Stimulated activated CD4-positive, alpha-beta T cell treated with anti-CD3 and anti-CD28 coated beads, Interleukin-15, amount 100 ng/mL, for 24 hours (primary cell): ENCODE results near the gene DIDO1.
"Not testable (repeated sequence)": the region's sequence is repeated elsewhere in the genome, so short reads cannot be mapped to it uniquely, and the experiment has no call there.

Experiments
- DNase-seq: peaks from one replicate; pipeline ENCODE4 v3.0.0-alpha.2; 2020

DIDO1 gene

DNA sequence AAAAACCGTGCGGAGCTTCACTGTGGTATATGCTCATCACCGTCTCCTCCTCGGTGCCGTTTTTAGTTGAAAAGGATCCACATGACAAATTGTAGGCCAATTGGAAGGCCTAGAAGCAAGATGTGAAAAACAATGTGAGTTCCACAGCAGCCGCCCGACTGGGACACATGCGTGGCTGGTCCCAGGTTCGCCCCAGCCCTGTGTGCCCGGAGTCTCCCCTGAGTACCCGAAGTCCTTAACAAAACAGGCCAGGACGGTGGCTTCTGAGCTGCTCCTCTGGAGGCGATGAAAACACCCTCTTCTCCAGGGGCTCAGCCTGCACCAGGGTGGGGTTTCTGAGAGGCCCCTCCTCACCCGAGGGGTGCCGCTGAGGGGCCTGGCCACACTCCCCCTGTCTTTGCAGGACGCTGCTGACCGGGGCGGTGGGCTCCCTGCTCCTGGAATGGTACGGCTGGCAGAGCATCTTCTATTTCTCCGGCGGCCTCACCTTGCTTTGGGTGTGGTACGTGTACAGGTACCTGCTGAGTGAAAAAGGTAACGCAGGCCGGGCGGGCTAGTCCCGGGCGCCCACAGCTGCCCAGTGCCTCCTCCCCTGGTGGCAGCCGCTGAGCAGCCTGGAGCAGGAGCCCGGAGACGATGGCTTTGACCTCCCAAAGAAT lies 36.0 kb upstream of the DIDO1 start:
- no peak for DNase-seq

DNA sequence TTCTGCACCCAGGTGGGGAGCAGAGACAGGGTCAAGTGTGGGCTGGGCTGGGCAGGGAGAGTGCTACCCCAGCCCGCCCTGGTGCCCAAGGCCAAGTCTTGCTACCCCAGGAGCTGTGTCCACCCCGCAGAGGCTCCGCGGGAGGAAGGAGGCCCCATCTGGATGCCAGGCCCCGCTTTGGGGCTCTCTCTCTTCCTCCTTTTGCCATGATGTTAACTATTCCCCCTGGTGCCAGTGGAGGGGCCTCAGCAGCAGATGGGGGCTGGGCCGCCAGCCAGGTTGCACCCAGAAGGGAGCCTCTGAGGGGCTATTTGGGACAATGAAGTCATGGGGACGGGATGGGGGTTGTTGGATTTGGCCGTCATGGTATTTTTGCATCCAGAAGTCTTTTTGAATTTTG lies 35.5 kb upstream of the DIDO1 start:
- no peak for DNase-seq

DNA sequence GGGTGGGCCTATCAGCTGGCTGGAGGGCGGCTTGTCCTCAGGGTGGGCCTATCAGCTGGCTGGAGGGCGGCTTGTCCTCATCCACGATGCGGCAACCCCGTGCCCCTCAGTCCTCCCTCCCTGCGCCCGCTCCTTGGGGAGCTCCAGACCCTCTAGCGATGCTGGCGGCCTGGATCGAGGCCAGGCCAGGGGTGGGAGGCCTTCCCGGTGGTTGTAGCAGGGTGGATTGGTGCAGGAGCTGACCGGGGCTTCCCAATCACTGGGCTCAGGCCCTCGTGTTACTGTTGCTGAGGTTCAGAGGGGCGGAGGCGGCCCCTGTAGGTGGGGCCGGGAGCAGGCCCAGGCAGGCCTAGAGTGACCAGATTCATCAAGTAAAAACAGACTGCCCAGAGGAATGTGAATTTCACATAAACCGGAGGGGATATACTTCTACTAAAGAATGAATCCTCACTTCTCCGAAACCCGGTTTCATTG lies 35.0 kb upstream of the DIDO1 start:
- DNase-seq, result no peak

GRCh38 chr20:62960446-62961309 lies 34.4 kb upstream of the DIDO1 start:
- not testable (repeated sequence) for DNase-seq

DNA sequence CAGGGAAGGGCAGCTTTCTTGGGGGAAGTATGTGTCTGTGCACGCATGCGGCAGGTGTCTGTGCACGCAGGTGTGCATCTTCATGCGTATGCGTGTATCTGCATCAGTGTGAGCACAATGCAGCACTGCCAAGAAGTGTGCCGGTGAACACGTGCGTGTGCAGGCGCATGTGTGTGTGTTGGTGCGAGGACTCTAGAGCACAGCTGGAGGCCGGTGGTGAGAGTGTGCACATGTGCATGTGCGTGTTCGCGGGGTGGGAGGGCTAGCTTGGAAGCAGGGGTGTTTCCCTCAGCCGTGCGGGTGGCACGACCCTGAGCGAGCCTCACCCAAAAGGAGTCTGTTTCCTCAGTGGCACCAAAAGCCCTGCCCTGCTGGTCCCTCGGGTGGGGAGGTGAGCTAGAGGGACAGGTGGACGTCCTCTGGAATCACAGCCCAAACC lies 33.7 kb upstream of the DIDO1 start:
- DNase-seq, result no peak

GRCh38 chr20:62959101-62959971 lies 33.0 kb upstream of the DIDO1 start:
- DNase-seq, result no peak

DNA sequence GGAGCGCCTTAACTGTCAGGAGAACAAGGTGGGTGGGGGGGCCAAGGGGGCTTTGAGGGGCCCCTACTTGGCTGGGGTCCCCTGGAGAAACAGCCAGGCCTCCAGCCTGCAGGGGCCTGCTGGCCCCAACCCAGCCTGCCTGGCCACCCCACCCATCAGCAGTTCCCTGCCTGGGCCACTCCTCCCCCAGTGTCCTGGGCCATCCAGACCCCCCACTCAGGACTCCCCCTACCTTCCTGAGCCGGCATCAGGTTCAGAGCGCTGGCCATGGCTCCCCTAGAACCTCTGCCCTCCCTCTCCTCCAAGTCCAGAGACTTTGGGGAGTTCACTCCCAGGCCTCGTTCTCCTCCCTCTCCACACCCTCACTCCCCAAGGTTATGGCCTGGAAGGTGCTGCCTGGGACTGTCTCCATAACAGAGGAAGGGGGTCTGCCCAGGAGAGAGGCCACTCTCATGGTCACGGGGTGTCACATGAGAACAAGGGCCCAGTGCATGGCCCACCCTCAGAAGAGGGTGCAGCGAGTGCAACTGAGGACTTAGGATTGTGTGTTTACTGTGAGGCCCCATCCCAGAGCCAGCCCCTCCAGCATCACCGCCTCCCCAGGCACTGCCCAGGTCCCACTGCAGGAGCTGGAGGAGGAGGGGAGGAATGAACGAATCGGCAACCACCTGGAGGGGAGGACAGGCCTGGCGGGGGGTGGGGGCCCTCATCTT lies 32.2 kb upstream of the DIDO1 start:
- DNase-seq, result no peak

DNA sequence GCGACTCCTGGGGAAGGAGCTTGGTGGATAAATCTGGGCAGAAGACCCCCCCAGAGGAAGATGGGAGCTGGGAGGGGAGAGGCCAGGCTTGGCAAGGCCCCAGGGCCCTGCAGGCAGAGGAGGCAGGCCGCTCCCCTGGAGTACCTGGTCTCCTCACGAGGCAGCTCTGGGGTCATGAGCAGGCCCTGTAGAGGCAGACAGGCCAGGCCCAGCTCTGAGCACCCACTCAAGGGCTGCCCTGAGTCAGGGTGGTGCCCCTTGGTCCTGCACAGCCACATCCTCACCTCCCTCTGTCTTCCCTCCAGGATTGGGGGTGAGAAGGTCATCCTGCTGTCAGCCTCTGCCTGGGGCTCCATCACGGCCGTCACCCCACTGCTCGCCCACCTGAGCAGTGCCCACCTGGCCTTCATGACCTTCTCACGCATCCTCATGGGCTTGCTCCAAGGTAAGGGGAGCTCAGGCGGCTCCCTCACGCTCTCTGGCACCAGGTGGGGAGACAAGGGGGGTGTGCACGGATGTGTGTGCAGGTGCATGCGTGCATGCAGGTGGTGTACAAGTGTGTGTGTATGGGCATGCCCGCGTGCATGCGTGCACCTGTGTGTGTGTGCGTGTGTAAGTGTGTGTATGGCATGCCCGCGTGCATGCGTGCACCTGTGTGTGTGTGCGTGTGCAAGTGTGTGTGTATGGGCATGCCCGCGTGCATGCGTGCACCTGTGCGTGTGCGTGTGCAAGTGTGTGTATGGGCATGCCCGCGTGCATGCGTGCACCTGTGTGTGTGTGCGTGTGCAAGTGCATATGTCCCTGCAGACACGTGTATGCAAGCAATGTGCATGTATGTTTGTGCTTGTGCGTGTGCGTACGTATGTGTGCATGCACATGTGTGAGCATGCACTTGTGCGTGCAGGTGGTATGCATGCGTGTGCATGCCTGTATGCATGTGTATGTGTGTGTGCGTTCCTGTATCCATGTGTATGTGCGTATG lies 31.1 kb upstream of the DIDO1 start:
- no peak for DNase-seq

DNA sequence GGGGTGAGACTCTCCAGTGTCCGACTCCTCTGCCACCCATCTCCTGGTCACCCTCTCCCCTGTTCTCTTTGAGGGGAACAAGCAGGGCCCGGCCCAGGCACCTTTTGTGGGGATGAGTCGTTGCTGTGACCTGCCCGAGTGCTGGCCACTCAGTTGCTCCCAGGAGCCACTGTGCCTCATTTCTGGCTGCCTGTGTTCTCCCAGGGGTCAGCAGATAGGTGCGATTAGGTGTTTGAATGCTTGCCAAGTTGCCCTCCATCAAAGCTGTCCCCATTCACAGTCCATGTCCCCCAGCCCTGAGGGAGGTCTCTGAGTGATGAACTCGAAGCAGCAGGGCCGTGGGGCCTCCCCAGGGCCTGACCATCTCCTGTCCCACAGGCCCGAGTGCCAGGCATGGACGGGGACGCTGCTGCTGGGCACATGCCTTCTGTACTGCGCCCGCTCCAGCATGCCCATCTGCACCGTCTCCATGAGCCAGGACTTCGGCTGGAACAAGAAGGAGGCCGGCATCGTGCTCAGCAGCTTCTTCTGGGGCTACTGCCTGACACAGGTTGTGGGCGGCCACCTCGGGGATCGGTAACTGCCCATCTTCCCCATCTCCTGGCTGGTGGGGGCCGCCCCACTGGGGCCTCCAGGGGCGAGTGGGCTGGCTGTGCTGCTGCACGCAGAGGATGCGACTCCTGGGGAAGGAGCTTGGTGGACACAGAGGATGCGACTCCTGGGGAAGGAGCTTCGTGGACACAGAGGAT lies 30.3 kb upstream of the DIDO1 start:
- no peak for DNase-seq

DNA sequence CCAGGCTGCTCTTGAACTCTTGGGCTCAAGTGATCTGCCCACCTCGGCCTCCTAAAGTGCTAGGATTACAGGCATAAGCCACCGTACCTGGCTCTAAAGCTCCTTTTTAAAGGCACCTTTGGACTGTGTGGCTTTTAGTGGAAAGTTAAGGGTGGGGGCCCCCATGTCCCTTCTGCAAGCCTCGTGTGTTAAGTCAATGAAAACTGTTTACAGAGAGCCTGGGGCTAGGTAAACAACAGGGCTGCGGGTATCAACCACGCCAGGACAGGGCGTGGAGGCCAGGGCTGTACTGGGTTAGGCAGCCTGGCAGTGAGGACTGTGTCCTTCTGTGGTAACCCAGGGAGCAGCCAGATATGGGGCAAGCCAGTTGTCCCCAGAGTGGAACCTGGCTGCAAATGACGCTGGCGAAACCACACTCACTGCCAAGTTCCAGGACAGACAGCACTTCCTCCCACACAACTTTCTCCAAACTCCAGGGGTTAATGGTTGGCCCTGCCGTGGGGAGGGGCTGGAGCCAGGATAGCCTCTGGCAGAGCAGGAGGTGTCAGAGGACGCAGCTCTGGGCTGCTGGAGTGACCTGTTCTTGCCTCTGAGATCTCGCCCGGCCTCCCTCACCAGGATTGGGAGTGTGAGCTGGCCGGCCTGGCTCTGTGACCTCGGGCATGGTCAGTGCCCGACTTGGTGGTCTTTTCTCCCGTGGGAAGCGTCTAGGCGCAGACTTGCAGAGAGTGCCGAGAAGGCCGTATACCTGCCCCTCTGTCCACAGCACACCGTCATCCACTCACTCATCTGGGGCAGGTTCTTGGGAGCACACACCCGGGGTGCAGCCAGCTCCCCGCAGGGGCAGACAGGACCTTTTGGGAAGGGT lies 29.4 kb upstream of the DIDO1 start:
- DNase-seq, result no peak

DNA sequence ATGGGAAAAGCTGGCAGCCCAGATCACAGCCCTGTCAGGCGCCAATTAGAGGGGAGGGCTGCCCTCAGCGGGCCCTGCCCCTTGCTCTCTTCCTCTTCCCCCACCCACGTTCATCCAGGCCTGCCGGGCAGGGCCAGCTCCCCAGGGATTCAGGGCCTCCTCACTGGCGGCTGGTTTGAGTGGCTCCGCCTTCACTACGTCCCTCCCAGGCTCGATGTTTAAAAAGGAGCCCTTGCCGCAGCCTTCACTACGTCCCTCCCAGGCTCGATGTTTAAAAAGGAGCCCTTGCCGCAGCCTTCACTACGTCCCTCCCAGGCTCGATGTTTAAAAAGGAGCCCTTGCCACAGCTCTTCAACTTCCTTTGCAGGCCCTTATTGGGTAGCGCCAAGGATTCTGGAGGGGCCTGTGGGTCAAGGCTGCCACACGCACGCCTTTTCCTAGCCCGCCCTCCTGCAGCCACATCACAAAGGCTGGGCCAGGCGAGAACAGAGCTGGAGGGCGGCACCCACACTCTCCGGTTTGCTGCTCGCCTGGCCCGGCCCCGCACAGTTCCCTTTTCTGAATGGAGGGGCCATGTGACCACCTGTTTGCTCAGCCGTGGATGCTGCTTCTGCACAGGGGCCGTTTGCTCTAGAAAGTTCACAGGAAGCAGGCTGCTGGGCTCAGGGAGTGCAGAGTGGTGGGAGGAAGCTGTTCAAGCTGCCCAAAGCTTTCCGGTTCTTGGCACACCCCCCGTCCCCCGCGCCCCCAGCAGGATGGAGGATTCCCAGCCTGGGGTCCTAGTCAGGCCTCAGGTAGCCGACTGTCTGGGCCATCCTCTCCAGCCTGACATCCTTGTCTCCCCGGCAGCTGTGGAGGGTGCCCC lies 27.8 kb upstream of the DIDO1 start:
- peak; percentile 64 for DNase-seq

DNA sequence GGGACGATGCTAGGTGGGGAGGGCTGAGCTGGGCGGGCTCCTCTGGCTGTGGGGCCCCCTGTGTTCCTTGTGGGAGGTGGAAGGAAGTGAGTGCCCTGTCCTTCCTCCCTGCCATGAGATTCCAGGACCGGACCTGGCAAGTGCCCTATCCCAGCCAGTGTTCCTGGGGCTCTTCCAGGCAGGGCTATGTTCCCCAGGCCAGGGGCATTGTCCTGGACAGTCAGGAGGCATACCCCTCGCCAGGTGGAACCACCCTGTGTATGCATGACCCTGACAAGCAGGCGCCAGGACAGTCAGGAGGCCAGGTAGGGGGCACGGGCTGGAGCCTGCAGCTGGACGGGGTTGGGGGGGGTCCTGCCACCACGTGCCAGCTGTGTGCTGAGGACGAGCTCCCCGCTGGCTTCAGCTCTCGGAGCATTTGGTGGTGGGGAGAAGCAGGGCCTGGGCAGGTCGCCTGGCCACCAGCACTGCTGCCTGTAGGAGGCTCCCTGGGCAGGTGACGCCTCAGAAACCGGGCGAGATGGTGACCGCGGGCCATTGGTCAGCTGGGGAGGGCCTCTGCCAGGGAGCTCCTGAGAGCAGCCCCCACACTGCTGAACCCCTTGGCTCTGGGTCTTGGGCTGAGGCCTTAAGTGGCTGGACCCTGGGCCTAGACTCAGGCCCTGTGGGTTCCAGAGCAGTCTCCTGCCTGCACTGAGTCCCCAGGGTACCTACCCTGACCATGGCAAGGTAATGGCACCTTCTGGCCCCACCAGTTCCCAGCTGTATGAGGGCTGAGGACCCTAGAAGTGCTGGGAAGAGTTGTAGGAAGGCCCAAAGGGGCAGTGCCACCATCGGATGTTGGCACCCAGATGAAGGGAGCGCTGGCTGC lies 26.9 kb upstream of the DIDO1 start:
- DNase-seq, result peak; percentile 15

DNA sequence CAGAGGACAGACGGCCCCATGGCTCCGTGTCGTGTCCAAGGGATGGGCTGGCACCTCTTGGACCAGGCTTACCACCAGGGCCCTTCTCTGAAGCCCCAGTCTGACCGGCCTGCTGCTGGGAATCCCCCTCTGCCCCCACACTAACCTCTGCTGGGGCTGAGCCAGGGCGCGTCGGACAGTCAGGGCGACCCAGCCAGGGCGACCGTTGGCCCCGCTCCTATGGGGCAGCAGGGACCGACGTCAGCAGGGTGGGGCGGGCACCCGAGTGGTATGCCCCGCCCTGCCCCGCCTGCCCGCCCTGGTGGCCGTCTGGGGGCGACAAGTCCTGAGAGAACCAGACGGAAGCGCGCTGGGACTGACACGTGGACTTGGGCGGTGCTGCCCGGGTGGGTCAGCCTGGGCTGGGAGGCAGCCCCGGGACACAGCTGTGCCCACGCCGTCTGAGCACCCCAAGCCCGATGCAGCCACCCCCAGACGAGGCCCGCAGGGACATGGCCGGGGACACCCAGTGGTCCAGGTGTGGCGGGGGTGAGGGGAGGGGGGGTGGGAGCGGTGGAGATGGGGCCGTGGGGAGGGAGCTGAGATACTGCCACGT lies 26.2 kb upstream of the DIDO1 start, which contains the start of gene SLC17A9:
Gene SLC17A9, plus strand, starts transcription at position 337 of the 595 bp plus-strand sequence. Its CDS starts 122 bp downstream, at position 459.
- DNase-seq, result peak; percentile 74

DNA sequence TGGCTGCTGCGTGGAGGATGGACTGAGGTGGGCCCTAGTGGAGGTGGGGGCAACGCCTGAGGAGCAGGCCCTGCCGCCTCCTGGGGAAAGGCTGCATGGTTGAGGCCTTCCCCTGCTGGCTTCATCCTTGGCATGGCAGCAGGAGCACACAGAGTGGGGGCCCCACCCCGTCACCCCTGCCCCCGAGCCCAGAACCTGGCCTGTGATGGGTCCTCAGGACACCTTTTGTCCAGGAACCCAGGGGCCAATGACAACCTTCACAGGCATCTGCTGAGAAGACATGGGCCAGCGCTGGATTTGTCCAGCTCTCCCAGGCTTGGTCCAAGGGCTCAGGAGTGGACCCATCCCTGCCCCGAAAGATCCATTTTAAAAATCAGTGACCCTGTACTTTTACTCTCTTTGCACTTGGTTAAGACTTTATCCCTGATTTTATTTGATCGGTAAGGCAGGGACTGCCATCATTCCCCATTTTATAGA lies 25.6 kb upstream of the DIDO1 start:
- no peak for DNase-seq

DNA sequence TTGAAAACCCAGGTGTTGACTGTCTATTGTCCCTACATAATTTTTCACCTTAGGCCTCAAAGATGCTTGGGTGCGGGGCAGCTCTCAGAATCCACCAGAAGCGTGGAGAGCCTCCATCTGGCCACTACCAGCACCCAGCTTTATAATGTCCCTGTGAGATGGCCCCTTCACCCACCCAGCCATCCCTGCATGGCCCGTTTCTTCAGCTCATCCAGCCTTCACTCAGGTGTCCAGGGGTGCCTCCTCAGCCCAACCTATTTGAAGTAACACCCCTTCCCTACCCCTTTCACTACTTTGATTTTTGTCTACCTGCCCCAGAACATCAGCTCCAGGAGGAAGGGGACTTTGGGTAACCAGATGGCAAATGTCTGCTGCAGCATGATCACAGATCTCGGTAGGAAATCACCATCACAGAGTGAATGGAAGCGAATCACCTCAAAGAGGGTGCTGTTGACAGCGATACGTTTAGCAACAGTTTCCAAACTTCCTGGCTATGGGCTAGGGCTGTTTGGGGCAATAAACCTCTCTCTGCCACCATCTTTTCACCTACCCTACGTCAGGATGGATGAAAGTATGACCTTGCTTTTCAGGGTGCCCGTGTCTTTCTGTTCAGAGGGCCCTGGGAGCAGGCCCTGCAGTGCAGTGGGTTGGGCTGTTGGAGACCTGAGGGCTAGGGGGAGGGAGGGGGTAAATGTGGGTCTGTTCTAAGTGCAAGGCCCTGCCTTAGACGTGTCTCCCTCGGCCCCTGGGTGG lies 25.0 kb upstream of the DIDO1 start:
- no peak for DNase-seq

GRCh38 chr20:62950741-62951140 lies 24.4 kb upstream of the DIDO1 start:
- DNase-seq, result no peak
